ENCODE results near the gene SMIM13.

GRCh38 chr6:11181478-11182136 lies 88.0 kb downstream of the SMIM13 start:
- TF ChIP-seq YY1 (IDR thresholded peaks at IDR 0.05; ENCODE audit: low read depth) (no peak), MAX (IDR thresholded peaks at IDR 0.05) (no peak), RAD21 (IDR thresholded peaks at IDR 0.05; ENCODE audit: low read depth) (no peak), REST (IDR thresholded peaks at IDR 0.05; ENCODE audit: low read depth) (no peak), EP300 (IDR thresholded peaks at IDR 0.05; ENCODE audit: borderline replicate concordance) (no peak), NFIC (IDR thresholded peaks at IDR 0.05) (no peak), CREB1 (IDR thresholded peaks at IDR 0.05; ENCODE audit: low read depth) (no peak), USF1 (IDR thresholded peaks at IDR 0.05) (no peak)

Data from Ishikawa (cell line).